OCI-LY1 (cell line): ENCODE measurements around the gene PA2G4.

Experiments used
- H2AFZ ChIP-seq: fragments of 200-600 bp; sonication (generic), shearing (Covaris generic); 2 replicates; pipeline ENCODE4 v1.6.0; 2014; ENCODE audit warnings: antibody characterized with exemption, mild to moderate bottlenecking, low read length
- H3F3A ChIP-seq: fragments of 200-600 bp; sonication (generic), shearing (Covaris generic); 2 replicates; pipeline ENCODE4 v1.6.0; 2014; ENCODE audit warnings: mild to moderate bottlenecking, antibody characterized with exemption, low read length, moderate library complexity; ENCODE audit not compliant: insufficient read depth
- H3K27ac ChIP-seq: fragments of 200-600 bp; sonication (generic); 2 replicates; pipeline ENCODE4 v1.5.1; 2014; ENCODE audit warnings: low read length, mixed run types, mild to moderate bottlenecking, low read depth; ENCODE audit not compliant: poor library complexity, severe bottlenecking
- H3K27me3 ChIP-seq: fragments of 200-600 bp; sonication (generic); 2 replicates; pipeline ENCODE4 v1.6.0; 2014; ENCODE audit warnings: antibody characterized with exemption, mild to moderate bottlenecking, low read length, moderate library complexity; ENCODE audit not compliant: insufficient read depth
- H3K36me3 ChIP-seq: fragments of 200-600 bp; sonication (generic); 2 replicates; pipeline ENCODE4 v1.6.1; 2014; ENCODE audit warnings: mild to moderate bottlenecking, antibody characterized with exemption, low read length, moderate library complexity, mixed read lengths; ENCODE audit not compliant: insufficient read depth
- H3K4me1 ChIP-seq: fragments of 200-600 bp; sonication (generic); 2 replicates; pipeline ENCODE4 v1.5.1; 2014; ENCODE audit warnings: mild to moderate bottlenecking, low read length, moderate library complexity; ENCODE audit not compliant: insufficient read depth, severe bottlenecking
- H3K4me2 ChIP-seq: fragments of 200-600 bp; sonication (generic), shearing (Covaris generic); 2 replicates; pipeline ENCODE4 v1.6.1; 2014; ENCODE audit warnings: low read length
- H3K4me3 ChIP-seq: fragments of 200-600 bp; sonication (generic); 2 replicates; pipeline ENCODE4 v1.5.1; 2014; ENCODE audit warnings: low read length, low read depth, mild to moderate bottlenecking, mixed read lengths; ENCODE audit not compliant: poor library complexity, severe bottlenecking
- H3K79me2 ChIP-seq: fragments of 200-600 bp; shearing (Covaris generic); 2 replicates; pipeline ENCODE4 v1.6.1; 2016; ENCODE audit warnings: mixed run types, low read length, mixed read lengths; ENCODE audit not compliant: insufficient read depth
- H3K9ac ChIP-seq: fragments of 200-600 bp; sonication (generic), shearing (Covaris generic); 2 replicates; pipeline ENCODE4 v1.6.1; 2014; ENCODE audit warnings: mild to moderate bottlenecking, low read length, mixed read lengths
- H3K9me2 ChIP-seq: fragments of 200-600 bp; sonication (generic), shearing (Covaris generic); 2 replicates; pipeline ENCODE4 v1.6.1; 2014; ENCODE audit warnings: low read depth, mild to moderate bottlenecking, low read length, mixed read lengths
- H3K9me3 ChIP-seq: fragments of 200-600 bp; shearing (Covaris generic); 2 replicates; pipeline ENCODE4 v1.6.1; 2014; ENCODE audit warnings: low read length, mixed read lengths
- H4K20me1 ChIP-seq: fragments of 200-600 bp; sonication (generic), shearing (Covaris generic); 2 replicates; pipeline ENCODE4 v1.6.0; 2016; ENCODE audit warnings: mild to moderate bottlenecking, low read length; ENCODE audit not compliant: insufficient read depth
- EZH2 ChIP-seq: fragments of 200-600 bp; sonication (generic), shearing (Covaris generic); IDR thresholded peaks from 2 replicates; pipeline ENCODE4 v1.8.0; 2017; ENCODE audit warnings: borderline replicate concordance, mixed run types, mild to moderate bottlenecking, antibody characterized with exemption, low read length, moderate library complexity, mixed read lengths
- TF ChIP-seq, protein P1 (sequence below): fragments of 200-600 bp; sonication (generic), shearing (Covaris generic); IDR thresholded peaks from 2 replicates; pipeline ENCODE4 v1.5.1; 2017; ENCODE audit warnings: mild to moderate bottlenecking, antibody characterized with exemption, low read length, moderate library complexity, mixed read lengths

The PA2G4 gene

DNA sequence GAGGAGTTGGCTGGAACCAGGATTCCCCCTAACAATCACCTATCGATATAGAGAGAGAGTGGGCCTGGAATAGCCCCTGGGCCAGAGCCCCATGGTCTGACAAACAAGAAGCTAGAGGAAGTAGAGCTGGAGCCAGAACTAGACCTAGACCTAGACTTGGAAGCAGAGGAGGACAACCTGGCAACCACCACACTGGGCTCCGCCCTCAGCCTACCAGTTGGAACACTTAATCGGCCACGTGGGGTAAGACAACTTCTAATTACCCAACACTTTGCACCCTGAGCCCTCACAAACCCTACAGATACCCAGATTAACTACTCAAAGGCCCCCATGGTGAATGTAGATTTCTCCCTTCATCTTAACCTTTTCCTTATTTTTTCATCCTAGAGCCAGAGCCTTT is 4.6 kb upstream of the PA2G4 start:
- TF ChIP-seq EZH2, result no peak
- TF ChIP-seq, protein P1, sequence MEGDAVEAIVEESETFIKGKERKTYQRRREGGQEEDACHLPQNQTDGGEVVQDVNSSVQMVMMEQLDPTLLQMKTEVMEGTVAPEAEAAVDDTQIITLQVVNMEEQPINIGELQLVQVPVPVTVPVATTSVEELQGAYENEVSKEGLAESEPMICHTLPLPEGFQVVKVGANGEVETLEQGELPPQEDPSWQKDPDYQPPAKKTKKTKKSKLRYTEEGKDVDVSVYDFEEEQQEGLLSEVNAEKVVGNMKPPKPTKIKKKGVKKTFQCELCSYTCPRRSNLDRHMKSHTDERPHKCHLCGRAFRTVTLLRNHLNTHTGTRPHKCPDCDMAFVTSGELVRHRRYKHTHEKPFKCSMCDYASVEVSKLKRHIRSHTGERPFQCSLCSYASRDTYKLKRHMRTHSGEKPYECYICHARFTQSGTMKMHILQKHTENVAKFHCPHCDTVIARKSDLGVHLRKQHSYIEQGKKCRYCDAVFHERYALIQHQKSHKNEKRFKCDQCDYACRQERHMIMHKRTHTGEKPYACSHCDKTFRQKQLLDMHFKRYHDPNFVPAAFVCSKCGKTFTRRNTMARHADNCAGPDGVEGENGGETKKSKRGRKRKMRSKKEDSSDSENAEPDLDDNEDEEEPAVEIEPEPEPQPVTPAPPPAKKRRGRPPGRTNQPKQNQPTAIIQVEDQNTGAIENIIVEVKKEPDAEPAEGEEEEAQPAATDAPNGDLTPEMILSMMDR, result no peak
- Histone ChIP-seq H3F3A (no peaks in the 10 kb centered on the region), H3K79me2 (peaks cover 4% of the 10 kb centered on the region), H3K4me2 (no peak overlapping the region), H3K9me2 (no peaks in the 10 kb centered on the region), H3K4me3 (no peak overlapping the region), H3K27me3 (no peaks in the 10 kb centered on the region), H3K36me3 (no peaks in the 10 kb centered on the region), H3K27ac (no peak overlapping the region), H3K9me3 (no peaks in the 10 kb centered on the region), H3K4me1 (peaks cover 8% of the 10 kb centered on the region), H4K20me1 (no peaks in the 10 kb centered on the region), H2AFZ (no peak overlapping the region), H3K9ac (no peak overlapping the region)

DNA sequence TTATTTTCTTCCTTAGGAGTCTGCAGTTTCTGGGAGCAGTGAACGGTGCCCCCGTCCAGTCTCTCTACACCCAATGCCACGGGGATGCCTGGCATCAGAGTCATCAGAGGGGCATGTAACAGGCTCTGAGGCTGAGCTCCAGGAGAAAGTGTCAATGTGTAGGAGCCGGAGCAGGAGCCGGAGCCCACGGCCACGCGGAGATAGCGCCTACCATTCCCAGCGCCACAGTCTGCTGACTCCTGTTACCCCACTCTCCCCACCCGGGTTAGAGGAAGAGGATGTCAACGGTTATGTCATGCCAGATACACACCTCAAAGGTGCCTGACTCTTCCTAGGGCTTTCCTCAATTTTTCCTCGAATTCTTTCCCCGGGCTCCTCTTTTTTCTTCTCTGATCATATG is 3.3 kb upstream of the PA2G4 start:
- Histone ChIP-seq H2AFZ (no peak overlapping the region), H3K4me1 (peaks cover 15% of the 10 kb centered on the region), H3K36me3 (peaks cover 3% of the 10 kb centered on the region; the same call in 1 of the 2 replicates), H3K79me2 (peaks cover 16% of the 10 kb centered on the region), H3K27me3 (no peaks in the 10 kb centered on the region), H3K9me3 (no peaks in the 10 kb centered on the region), H3K4me3 (no peak overlapping the region), H3F3A (no peaks in the 10 kb centered on the region), H4K20me1 (no peaks in the 10 kb centered on the region), H3K4me2 (no peak overlapping the region), H3K27ac (no peak overlapping the region), H3K9ac (no peak overlapping the region), H3K9me2 (no peaks in the 10 kb centered on the region)
- no peak for TF ChIP-seq EZH2
- TF ChIP-seq, protein P1, result no peak

DNA sequence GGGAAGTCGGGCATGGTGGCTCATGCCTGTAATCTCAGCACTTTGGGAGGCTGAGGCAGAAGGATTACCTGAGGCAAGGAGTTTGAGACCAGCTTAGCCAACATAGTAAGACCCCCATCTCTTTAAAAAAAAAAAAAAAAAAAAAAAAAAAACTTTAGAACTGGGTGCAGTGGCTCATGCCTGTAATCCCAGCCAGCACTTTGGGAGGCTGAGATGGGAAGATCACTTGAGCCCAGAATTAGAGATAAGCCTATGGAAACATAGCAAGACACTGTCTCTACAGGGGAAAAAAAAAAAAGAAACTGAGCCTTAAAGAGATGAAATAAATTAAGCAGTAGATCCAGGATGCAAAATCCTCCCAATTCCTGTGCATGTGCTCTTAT is 1.7 kb upstream of the PA2G4 start:
- Histone ChIP-seq H3K36me3 (peaks cover 18% of the 10 kb centered on the region), H3K27ac (no peak overlapping the region), H2AFZ (no peak overlapping the region)

More for the DNA sequence above, 1.7 kb upstream of the PA2G4 start:
- H3K27me3 ChIP-seq, result no peaks in the 10 kb centered on the region
- H3K9ac ChIP-seq, result no peak overlapping the region
- no peak overlapping the region for H3K4me2 ChIP-seq
- no peak overlapping the region for H3K4me3 ChIP-seq
- H3K9me3 ChIP-seq, result no peaks in the 10 kb centered on the region
- TF ChIP-seq, protein P1, result no peak
- no peak for TF ChIP-seq EZH2
- no peaks in the 10 kb centered on the region for H3F3A ChIP-seq
- peaks cover 27% of the 10 kb centered on the region for H3K79me2 ChIP-seq
- no peaks in the 10 kb centered on the region for H4K20me1 ChIP-seq
- no peaks in the 10 kb centered on the region for H3K9me2 ChIP-seq
- peaks cover 23% of the 10 kb centered on the region for H3K4me1 ChIP-seq
